DOHH2 (cell line): ENCODE measurements around the gene ZNRF1.
"Not testable (repeated sequence)": the region's sequence is repeated elsewhere in the genome, so short reads cannot be mapped to it uniquely, and the experiment has no call there.

Experiments used
- H3F3A ChIP-seq: fragments of 200-600 bp; sonication (generic), shearing (Covaris generic); 2 replicates; pipeline ENCODE4 v1.6.0; 2016; ENCODE audit warnings: antibody characterized with exemption, mild to moderate bottlenecking; ENCODE audit not compliant: control insufficient read depth, insufficient read depth
- H3K27ac ChIP-seq: fragments of 200-600 bp; sonication (generic); 2 replicates; pipeline ENCODE4 v1.5.1; 2014; ENCODE audit warnings: low read depth, mild to moderate bottlenecking, low read length, moderate library complexity
- H3K27me3 ChIP-seq: fragments of 200-600 bp; sonication (generic); 2 replicates; pipeline ENCODE4 v1.6.1; 2014; ENCODE audit warnings: mild to moderate bottlenecking, low read length, mixed read lengths; ENCODE audit not compliant: control insufficient read depth
- H3K36me3 ChIP-seq: fragments of 200-600 bp; sonication (generic); 2 replicates; pipeline ENCODE4 v1.6.1; 2014; ENCODE audit warnings: mild to moderate bottlenecking, low read length, moderate library complexity, mixed read lengths; ENCODE audit not compliant: control insufficient read depth
- H3K4me1 ChIP-seq: fragments of 200-600 bp; sonication (generic); 2 replicates; pipeline ENCODE4 v1.6.1; 2014; ENCODE audit warnings: mild to moderate bottlenecking, low read length, mixed read lengths; ENCODE audit not compliant: control insufficient read depth
- H3K4me2 ChIP-seq: fragments of 200-600 bp; sonication (generic); 2 replicates; pipeline ENCODE4 v1.6.0; 2014; ENCODE audit warnings: mild to moderate bottlenecking, low read length, moderate library complexity
- H3K4me3 ChIP-seq: fragments of 200-600 bp; sonication (generic); 2 replicates; pipeline ENCODE4 v1.5.1; 2014; ENCODE audit warnings: mild to moderate bottlenecking, low read length, mixed read lengths
- H3K79me2 ChIP-seq: fragments of 200-600 bp; sonication (generic); 2 replicates; pipeline ENCODE4 v1.6.1; 2014; ENCODE audit warnings: mild to moderate bottlenecking, low read length, mixed read lengths; ENCODE audit not compliant: control insufficient read depth
- H3K9me2 ChIP-seq: fragments of 200-600 bp; sonication (generic); replicated peaks from 2 replicates; pipeline ENCODE4 v1.6.1; 2014; ENCODE audit warnings: mild to moderate bottlenecking, low read length, mixed read lengths; ENCODE audit not compliant: control insufficient read depth
- H3K9me3 ChIP-seq: fragments of 200-600 bp; sonication (generic); 2 replicates; pipeline ENCODE4 v1.6.1; 2014; ENCODE audit warnings: antibody characterized with exemption, low read length, mixed read lengths; ENCODE audit not compliant: control insufficient read depth, insufficient read depth
- H4K20me1 ChIP-seq: fragments of 200-600 bp; sonication (generic); 2 replicates; pipeline ENCODE4 v1.6.0; 2014; ENCODE audit warnings: low read depth, mild to moderate bottlenecking, antibody characterized with exemption, low read length, moderate library complexity; ENCODE audit not compliant: control insufficient read depth, insufficient read depth
- CTCF ChIP-seq: fragments of 200-600 bp; sonication (generic); IDR thresholded peaks from one replicate; pipeline ENCODE4 v1.5.1; 2014; ENCODE audit warnings: antibody characterized with exemption, mild to moderate bottlenecking, low read depth, low read length; ENCODE audit not compliant: poor library complexity, severe bottlenecking
- EZH2phosphoT487 ChIP-seq: fragments of 200-600 bp; sonication (generic); IDR thresholded peaks from 2 replicates; pipeline ENCODE4 v1.6.1; 2017; ENCODE audit warnings: borderline replicate concordance, mild to moderate bottlenecking, antibody characterized with exemption, low read length, moderate library complexity, mixed read lengths

Gene ZNRF1

DNA sequence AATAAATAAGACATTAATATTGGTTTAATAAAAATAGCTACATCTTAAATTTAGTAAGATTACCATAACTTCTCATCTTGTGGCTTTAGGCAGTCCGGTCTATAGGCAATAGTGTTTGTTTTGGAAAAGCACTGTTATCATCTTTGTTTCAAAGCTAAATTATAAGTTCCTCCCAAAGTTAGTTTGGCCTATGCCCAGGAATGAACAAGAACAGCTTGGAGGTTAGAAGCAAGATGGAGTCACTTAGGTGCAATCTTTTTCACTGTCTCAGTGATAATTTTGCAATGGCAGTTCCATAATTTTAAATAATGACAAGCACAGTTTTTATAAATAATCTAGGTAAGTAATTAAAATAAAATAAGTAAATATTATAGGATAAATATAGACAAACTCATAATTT lies 123.8 kb downstream of the ZNRF1 start:
- H3K36me3 ChIP-seq = no peaks in the 10 kb centered on the region
- TF ChIP-seq EZH2phosphoT487 (no peak), CTCF (no peak)
- H3K27me3 ChIP-seq = no peaks in the 10 kb centered on the region
- H4K20me1 ChIP-seq = no peaks in the 10 kb centered on the region
- H3K9me2 ChIP-seq = no peaks in the 10 kb centered on the region
- no peaks in the 10 kb centered on the region for H3K79me2 ChIP-seq
- H3K4me1 ChIP-seq = no peaks in the 10 kb centered on the region
- no peak overlapping the region for H3K4me2 ChIP-seq
- H3F3A ChIP-seq = no peaks in the 10 kb centered on the region
- H3K4me3 ChIP-seq = no peak overlapping the region
- H3K9me3 ChIP-seq = peaks cover 12% of the 10 kb centered on the region
- H3K27ac ChIP-seq = no peak overlapping the region

DNA sequence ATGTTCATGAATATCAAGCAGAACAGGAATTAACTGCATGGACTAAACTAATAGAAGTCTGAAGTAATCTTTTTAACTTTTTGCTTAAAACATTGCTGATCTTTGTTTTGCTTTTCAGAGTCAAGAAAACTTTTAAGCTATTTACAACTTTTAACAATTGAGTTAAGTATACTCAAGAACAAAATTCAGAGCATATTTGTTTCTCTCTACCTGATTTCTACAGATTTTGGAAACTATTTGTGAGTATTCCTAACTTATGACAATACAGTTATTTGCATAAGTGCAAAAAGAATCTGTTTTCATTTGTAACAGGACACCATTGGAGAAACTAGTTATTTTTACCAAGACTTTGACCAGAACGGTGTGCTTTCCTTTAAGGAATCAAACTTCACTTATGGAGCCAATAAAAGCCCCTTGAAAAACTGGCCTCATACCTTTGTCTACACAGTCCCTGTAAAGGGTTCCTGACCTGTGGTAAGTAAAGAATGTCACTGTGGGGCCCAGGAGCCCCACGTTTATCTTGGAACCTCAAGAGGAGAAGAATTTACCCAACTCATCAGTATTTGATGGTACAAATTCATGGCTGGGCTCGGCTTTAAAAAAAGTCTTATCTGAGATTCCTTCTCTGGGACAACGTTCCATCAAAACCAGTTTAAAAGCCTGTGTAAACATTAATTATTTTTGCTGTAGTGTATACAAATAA lies 129.0 kb downstream of the ZNRF1 start:
- H3K4me1 ChIP-seq = peaks cover 3% of the 10 kb centered on the region; the same call in 1 of the 2 replicates
- no peak overlapping the region for H3K4me3 ChIP-seq
- no peaks in the 10 kb centered on the region for H3K9me2 ChIP-seq
- no peaks in the 10 kb centered on the region for H3K79me2 ChIP-seq
- TF ChIP-seq CTCF (no peak), EZH2phosphoT487 (no peak)
- H3F3A ChIP-seq = no peaks in the 10 kb centered on the region
- H3K27me3 ChIP-seq = no peaks in the 10 kb centered on the region
- peaks cover 8% of the 10 kb centered on the region; the same call in 1 of the 2 replicates for H3K9me3 ChIP-seq
- no peaks in the 10 kb centered on the region for H3K36me3 ChIP-seq
- no peaks in the 10 kb centered on the region for H4K20me1 ChIP-seq
- H3K4me2 ChIP-seq = no peak overlapping the region
- no peak overlapping the region for H3K27ac ChIP-seq

DNA sequence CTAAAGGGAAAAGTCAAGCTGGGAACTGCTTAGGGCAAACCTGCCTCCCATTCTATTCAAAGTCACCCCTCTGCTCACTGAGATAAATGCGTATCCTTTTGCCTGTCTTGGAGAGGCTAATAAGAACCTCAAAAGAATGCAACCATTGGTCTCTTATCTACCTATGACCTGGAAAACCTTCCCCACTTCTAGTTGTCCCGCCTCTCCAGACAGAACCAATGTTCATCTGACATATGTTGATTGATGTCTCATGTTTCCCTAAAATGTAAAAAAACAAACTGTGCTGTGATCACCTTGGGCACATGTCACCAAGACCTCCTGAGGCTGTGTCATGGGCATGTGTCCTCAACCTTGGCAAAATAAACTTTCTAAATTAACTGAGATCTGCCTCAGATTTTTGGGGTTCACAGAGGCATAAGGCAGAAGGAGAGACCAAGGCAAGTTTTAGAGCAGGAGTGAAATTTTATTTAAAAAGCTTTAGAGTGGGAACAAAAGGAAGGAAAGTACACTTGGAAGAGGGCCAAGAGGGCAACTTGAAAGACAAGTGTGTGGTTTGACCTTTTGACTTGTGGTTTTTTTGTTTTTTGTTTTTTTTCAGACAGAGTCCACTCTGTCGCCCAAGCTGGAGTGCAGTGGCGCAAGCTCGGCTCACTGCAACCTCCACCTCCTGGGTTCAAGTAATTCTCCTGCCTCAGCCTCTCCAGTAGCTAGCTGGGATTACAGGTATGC lies 130.8 kb downstream of the ZNRF1 start:
- not testable (repeated sequence) for H3K4me1 ChIP-seq, H3F3A ChIP-seq, H3K4me2 ChIP-seq

DNA sequence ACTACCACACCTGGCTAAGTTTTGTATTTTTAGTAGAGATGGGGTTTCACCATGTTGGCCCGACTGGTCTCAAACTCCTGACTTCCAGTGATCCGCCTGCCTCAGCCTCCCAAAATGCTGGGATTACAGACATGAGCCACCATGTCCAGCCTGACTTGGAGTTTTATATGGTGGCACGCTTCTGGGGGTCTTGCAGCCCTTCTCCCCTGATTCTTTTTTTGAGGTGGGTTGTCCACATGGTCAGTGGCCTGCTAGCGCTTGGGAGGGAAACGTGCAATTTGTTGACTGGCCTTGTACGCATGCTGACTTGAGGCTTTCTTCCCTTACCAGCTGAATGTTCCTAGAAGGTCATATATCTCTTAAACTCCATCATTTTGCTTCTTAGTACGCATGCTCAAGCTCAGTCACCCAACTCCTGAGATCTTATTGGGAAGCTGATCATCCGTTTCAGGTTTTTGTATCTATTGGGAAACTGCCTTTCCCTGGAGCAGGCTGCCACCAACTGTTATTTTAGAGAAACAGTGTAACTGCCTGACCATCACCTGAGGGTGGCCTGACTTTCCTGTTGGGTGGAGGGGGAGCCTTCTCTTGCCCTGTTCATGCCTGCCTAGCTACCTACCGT lies 131.4 kb downstream of the ZNRF1 start:
- H3K4me1 ChIP-seq = peaks cover 3% of the 10 kb centered on the region; the same call in 1 of the 2 replicates
- H3K4me2 ChIP-seq = no peak overlapping the region
- peaks cover 8% of the 10 kb centered on the region; the same call in 1 of the 2 replicates for H3K9me3 ChIP-seq
- no peaks in the 10 kb centered on the region for H4K20me1 ChIP-seq
- H3K36me3 ChIP-seq = no peaks in the 10 kb centered on the region
- no peaks in the 10 kb centered on the region for H3K79me2 ChIP-seq
- no peaks in the 10 kb centered on the region for H3F3A ChIP-seq
- no peaks in the 10 kb centered on the region for H3K9me2 ChIP-seq
- no peak overlapping the region for H3K4me3 ChIP-seq
- TF ChIP-seq CTCF (no peak), EZH2phosphoT487 (no peak)
- no peaks in the 10 kb centered on the region for H3K27me3 ChIP-seq
- no peak overlapping the region for H3K27ac ChIP-seq

More for the DNA sequence above, 130.8 kb downstream of the ZNRF1 start:
- H3K27me3 ChIP-seq, H3K36me3 ChIP-seq, H3K9me2 ChIP-seq, H4K20me1 ChIP-seq, H3K4me3 ChIP-seq, H3K79me2 ChIP-seq, H3K9me3 ChIP-seq, H3K27ac ChIP-seq: not testable (repeated sequence)
